Measurements from ENCODE around the gene ZNF140. TPM values are rescaled to one million over a fixed set of nuclear protein-coding genes. Genes with fewer than 3 reads are reported as not detected.

Gene ZNF140
- total and polyA plus RNA-seq, 2 of the 13 experiments (the other 11 are each of a cell fraction or from before 2014, with no cell fraction given), result 8.7 to 13.5 TPM

DNA sequence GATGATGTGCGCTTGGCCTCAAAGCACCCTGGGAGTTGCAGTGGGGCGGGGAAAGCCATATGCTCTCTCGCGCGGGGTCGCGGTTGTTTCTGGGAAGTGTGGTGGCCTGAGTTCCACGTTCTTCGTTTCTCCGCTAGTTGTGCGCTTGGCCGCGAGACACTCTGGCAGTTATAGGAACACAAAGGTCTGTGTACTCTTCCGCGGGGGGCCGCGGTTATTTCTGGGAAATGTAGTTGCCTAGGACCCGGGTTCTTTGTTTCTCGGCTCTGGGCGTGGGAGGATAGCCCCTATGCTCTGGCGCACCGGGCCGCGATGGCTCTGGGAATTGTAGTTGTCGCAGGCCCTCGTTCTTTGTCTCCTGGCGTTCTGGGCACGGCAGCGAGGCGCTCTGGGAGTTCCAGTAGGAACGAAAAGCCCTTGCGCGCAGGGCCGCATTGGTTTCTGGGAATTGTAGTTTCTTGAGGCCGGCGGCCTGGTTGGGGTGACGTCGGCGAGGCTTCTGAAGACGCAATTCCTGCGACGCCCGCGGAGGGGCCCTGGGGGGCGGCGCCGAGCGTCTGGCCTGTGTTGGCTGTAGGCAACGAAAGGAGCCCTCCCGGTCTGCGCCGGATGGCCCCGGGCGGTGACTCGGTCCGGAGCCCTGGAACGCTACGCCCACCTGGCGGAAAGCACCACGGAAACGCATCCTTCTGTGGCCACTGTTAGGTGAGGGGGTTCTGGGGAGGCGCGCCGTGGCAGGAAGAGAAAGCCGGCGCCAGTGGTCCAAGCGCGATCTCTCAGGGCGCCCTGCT, at the start of gene ZNF140 (continued):
- TF ChIP-seq, protein P1, sequence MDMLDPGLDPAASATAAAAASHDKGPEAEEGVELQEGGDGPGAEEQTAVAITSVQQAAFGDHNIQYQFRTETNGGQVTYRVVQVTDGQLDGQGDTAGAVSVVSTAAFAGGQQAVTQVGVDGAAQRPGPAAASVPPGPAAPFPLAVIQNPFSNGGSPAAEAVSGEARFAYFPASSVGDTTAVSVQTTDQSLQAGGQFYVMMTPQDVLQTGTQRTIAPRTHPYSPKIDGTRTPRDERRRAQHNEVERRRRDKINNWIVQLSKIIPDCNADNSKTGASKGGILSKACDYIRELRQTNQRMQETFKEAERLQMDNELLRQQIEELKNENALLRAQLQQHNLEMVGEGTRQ (IDR thresholded peaks at IDR 0.05; ENCODE audit: low read depth, low read length), result no peak
- TF ChIP-seq, protein P1 (CRISPR knock-in tag; IDR thresholded peaks at IDR 0.05; ENCODE audit: borderline replicate concordance), result no peak; the same call in 1 of the 2 replicates
- peak; percentile 74 for TF ChIP-seq FOXJ3 (CRISPR knock-in tag; IDR thresholded peaks at IDR 0.05; ENCODE audit: borderline replicate concordance)
- TF ChIP-seq FLYWCH1 (CRISPR knock-in tag; IDR thresholded peaks at IDR 0.05), result no peak
- TF ChIP-seq CREBL2 (CRISPR knock-in tag; IDR thresholded peaks at IDR 0.05; ENCODE audit: borderline replicate concordance), result 0 out of 2 replicates have a peak, but pooled peaks have one; percentile 43
- TF ChIP-seq ARID4A (CRISPR knock-in tag; IDR thresholded peaks at IDR 0.05; ENCODE audit: borderline replicate concordance), result peak; percentile 79
- TF ChIP-seq ZNF264 (CRISPR knock-in tag; IDR thresholded peaks at IDR 0.05), result 0 out of 2 replicates have a peak, but pooled peaks have one; percentile 37
- TF ChIP-seq ELF4 (CRISPR knock-in tag; IDR thresholded peaks at IDR 0.05; ENCODE audit: borderline replicate concordance), result peak; percentile 16
- 0 out of 2 replicates have a peak, but pooled peaks have one; percentile 62 for TF ChIP-seq ZNF569 (CRISPR knock-in tag; IDR thresholded peaks at IDR 0.05; ENCODE audit: borderline replicate concordance)
- TF ChIP-seq HDAC1 (CRISPR knock-in tag; IDR thresholded peaks at IDR 0.05), result peak; percentile 18
- 0 out of 2 replicates have a peak, but pooled peaks have one; percentile 52 for TF ChIP-seq ZSCAN21 (CRISPR knock-in tag; IDR thresholded peaks at IDR 0.05; ENCODE audit: borderline replicate concordance)
- TF ChIP-seq FOXP4 (CRISPR knock-in tag; IDR thresholded peaks at IDR 0.05), result peak; percentile 17; the same call in 1 of the 2 replicates
- TF ChIP-seq ZNF143 (CRISPR knock-in tag; IDR thresholded peaks at IDR 0.05), result peak; percentile 87
- TF ChIP-seq ZNF34 (CRISPR knock-in tag; IDR thresholded peaks at IDR 0.05; ENCODE audit: borderline replicate concordance), result no peak
- 0 out of 2 replicates have a peak, but pooled peaks have one; percentile 7 for TF ChIP-seq ZNF841 (CRISPR knock-in tag; IDR thresholded peaks at IDR 0.05; ENCODE audit: borderline replicate concordance)
- TF ChIP-seq JUND (CRISPR knock-in tag; IDR thresholded peaks at IDR 0.05), result 0 out of 2 replicates have a peak, but pooled peaks have one; percentile 29
- TF ChIP-seq THAP11 (CRISPR knock-in tag; IDR thresholded peaks at IDR 0.05), result peak; percentile 95

All from HepG2 (cell line).